Stimulated activated CD4-positive, alpha-beta T cell treated with anti-CD3 and anti-CD28 coated beads, Interleukin-1b, Interleukin-23, amount 100 ng/mL, for 4 hours (primary cell): ENCODE measurements around the gene ETAA1.

Experiments
- DNase-seq, 2 donors: peaks; one replicate each; pipeline ENCODE4 v3.0.0-alpha.2; 2020; ENCODE audit warnings: low read depth in 2 of 2

The ETAA1 gene

GRCh38 chr2:67397143-67397986 is at the start of gene ETAA1:
TSS of gene ETAA1 (plus strand) at chr2:67397333. CDS start at chr2:67397449, 116 bp downstream.
- DNase-seq: peak; percentile 88 to 91

- DNase-seq: no peak
These were observed 30.2 kb upstream of the ETAA1 start for GRCh38 chr2:67366832-67367412.

GRCh38 chr2:67374481-67374880 is 22.7 kb upstream of the ETAA1 start:
- no peak for DNase-seq

- no peak for DNase-seq
These were observed 22.2 kb upstream of the ETAA1 start for GRCh38 chr2:67374949-67375348.

- no peak for DNase-seq
These were observed 18.6 kb upstream of the ETAA1 start for GRCh38 chr2:67378555-67378954.

- no peak for DNase-seq
These were observed 18.1 kb upstream of the ETAA1 start for GRCh38 chr2:67379048-67379447.

- no peak for DNase-seq
These were observed 12.9 kb upstream of the ETAA1 start for GRCh38 chr2:67384123-67384822.

- no peak for DNase-seq
These were observed 8.5 kb upstream of the ETAA1 start for GRCh38 chr2:67388680-67389079.

GRCh38 chr2:67389286-67389685 is 7.8 kb upstream of the ETAA1 start:
- DNase-seq: no peak

GRCh38 chr2:67389788-67390187 is 7.3 kb upstream of the ETAA1 start:
- DNase-seq: no peak

GRCh38 chr2:67393237-67393636 is 3.9 kb upstream of the ETAA1 start:
- DNase-seq: no peak

GRCh38 chr2:67394734-67395133 is 2.4 kb upstream of the ETAA1 start:
- no peak for DNase-seq

GRCh38 chr2:67399144-67399543 is 2.0 kb downstream of the ETAA1 start:
- no peak for DNase-seq

- no peak for DNase-seq
These were observed 2.8 kb downstream of the ETAA1 start for GRCh38 chr2:67399831-67400489.

- no peak for DNase-seq
These were observed 3.7 kb downstream of the ETAA1 start for GRCh38 chr2:67400560-67401485.

GRCh38 chr2:67408346-67408745 is 11.2 kb downstream of the ETAA1 start:
- DNase-seq: no peak

- no peak for DNase-seq
These were observed 15.3 kb downstream of the ETAA1 start for GRCh38 chr2:67412424-67412823.

GRCh38 chr2:67414867-67415266 is 17.7 kb downstream of the ETAA1 start:
- no peak for DNase-seq

GRCh38 chr2:67416136-67416535 is 19.0 kb downstream of the ETAA1 start:
- DNase-seq: no peak

GRCh38 chr2:67423489-67423888 is 26.4 kb downstream of the ETAA1 start:
- DNase-seq: no peak

GRCh38 chr2:67436221-67436620 is 39.1 kb downstream of the ETAA1 start:
- DNase-seq: no peak
